ENCODE data around the gene FEV. TPM values are rescaled to one million over a fixed set of nuclear protein-coding genes. Genes with fewer than 3 reads are reported as not detected.

FEV gene
- total RNA-seq, 1 donor from 2014 or later: not detected

DNA sequence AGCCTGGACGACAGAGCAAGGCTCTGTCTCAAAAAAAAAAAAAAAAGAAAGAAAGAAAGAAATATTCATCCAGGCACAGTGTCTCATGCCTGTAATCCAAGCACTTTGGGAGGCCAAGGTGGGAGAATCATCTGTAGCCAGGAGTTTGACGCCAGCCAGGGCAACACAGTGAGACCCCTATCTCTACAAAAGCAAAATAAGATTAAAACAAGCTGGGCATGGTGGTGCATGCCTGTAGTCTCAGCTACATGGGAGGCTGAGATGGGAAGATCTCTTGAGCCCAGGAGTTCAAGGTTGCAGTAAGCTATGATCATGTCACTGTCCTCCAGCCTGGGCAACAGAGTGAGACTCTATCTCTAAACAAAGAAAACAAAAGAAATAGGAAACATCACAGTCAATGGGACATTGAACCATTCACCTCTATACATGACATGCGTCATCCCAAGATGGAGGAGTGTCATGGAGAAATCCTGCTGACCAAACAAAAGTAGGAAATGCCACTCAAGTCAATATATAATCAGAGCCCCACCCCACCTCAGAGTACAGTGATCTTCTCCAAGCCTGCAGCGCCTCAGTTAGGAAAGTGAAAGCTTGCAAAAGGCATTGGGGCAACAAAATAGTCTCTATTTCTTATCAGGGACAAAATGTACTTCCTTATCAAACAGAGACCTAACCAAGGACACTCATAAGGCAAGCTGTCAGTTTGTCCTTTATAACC is 9.8 kb downstream of the FEV start:
- Histone ChIP-seq H3K9me3 (no peaks in the 10 kb centered on the region), H3K27me3 (ENCODE audit: low read depth) (peaks cover 61% of the 10 kb centered on the region), H3K4me1 (peaks cover 8% of the 10 kb centered on the region), H3K27ac (no peak overlapping the region), H3K4me3 (no peak overlapping the region), H3K36me3 (no peaks in the 10 kb centered on the region)
- no peak for ATAC-seq
- intact Hi-C loops (cut with DNase I): no loop called here
- TF ChIP-seq, protein P1, sequence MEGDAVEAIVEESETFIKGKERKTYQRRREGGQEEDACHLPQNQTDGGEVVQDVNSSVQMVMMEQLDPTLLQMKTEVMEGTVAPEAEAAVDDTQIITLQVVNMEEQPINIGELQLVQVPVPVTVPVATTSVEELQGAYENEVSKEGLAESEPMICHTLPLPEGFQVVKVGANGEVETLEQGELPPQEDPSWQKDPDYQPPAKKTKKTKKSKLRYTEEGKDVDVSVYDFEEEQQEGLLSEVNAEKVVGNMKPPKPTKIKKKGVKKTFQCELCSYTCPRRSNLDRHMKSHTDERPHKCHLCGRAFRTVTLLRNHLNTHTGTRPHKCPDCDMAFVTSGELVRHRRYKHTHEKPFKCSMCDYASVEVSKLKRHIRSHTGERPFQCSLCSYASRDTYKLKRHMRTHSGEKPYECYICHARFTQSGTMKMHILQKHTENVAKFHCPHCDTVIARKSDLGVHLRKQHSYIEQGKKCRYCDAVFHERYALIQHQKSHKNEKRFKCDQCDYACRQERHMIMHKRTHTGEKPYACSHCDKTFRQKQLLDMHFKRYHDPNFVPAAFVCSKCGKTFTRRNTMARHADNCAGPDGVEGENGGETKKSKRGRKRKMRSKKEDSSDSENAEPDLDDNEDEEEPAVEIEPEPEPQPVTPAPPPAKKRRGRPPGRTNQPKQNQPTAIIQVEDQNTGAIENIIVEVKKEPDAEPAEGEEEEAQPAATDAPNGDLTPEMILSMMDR (IDR thresholded peaks at IDR 0.05): no peak
- DNase-seq: no peak

DNA sequence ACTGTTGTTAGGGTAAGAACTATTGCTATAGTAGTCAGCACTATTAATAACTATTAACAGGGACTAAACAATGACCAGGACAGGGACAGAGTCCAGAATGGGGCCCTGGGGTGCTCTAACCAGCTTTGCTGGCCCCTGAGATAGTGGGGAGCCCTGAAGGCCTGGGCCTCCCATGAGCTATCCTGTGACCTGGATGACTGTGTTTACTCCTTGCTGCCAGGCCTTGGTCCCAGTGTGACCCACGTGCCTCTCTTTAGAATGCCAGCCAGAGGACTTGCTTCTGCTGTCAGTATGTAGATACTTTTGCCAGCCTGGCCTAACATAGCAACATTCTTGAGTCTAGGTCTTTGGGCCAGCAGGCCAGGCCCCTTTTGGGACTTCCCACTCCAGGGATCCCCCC is 14.1 kb downstream of the FEV start:
- H3K36me3 ChIP-seq: no peaks in the 10 kb centered on the region
- H3K27me3 ChIP-seq (ENCODE audit: low read depth): peaks cover 28% of the 10 kb centered on the region
- no peak for DNase-seq
- H3K4me1 ChIP-seq: no peaks in the 10 kb centered on the region
- H3K9me3 ChIP-seq: no peaks in the 10 kb centered on the region
- intact Hi-C loops (cut with DNase I): no loop called here
- H3K27ac ChIP-seq: no peak overlapping the region
- ATAC-seq: no peak
- H3K4me3 ChIP-seq: no peak overlapping the region
- TF ChIP-seq, protein P1 (IDR thresholded peaks at IDR 0.05): no peak

DNA sequence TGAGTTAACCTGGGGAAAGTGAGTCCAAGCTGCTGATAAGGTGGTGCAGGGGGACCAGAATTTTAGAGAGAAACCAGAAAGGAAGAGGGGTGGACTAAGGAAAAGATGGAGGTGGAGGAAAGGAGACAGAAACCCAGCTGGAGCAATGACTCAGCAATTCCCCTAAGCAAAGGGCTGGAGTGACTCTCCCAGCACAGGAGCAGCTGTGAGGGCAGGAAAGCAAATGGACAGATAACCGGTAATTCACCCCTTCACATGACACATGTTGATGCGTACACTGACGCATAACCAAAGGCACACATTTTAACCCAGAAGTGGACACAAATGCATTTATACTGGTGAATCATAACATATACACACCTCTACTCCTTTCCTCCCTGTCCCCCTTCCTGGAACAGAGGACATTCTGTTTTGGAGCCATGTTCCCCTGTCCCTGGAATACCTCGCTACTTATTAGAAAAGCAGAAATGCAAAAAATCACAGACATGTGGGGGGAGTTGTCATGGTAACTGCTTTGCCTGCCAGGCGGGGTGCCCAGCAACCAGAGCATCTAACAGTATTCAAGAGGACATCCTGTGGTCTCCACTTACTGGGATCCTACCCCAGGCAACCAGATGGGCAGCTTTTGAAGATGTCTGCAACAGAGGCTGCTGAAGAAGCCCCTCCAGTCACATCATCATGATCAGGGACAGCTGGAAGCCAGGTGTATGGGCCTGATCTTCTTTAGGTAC is 20.8 kb downstream of the FEV start:
- peaks cover 69% of the 10 kb centered on the region for H3K27me3 ChIP-seq (ENCODE audit: low read depth)
- TF ChIP-seq, protein P1 (IDR thresholded peaks at IDR 0.05): no peak
- intact Hi-C loops (cut with DNase I): no loop called here

DNA sequence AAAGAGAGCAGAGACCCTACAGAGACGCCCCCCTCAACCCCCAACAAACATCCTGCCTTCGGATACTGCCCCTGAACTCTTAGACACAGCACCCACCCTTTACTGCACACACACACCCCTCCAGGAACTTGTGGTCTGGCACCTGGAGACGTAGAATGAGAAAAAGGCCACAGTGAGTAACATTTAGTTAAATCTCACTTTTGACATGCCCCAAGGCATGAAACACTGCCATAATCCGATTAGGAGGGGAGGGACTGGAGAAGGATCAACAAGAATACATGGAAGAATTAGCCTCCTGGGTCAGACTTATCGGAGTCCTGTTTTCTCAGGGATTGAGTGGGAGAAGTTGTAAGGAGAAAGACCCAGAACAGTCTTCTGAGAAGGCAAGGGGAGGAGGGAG is 21.4 kb downstream of the FEV start:
- intact Hi-C loops (cut with DNase I): no loop called here
- Histone ChIP-seq H3K4me1 (peaks cover 8% of the 10 kb centered on the region), H3K27me3 (ENCODE audit: low read depth) (peaks cover 75% of the 10 kb centered on the region), H3K27ac (no peak overlapping the region), H3K36me3 (no peaks in the 10 kb centered on the region), H3K9me3 (no peaks in the 10 kb centered on the region), H3K4me3 (no peak overlapping the region)
- ATAC-seq: no peak
- DNase-seq: no peak
- TF ChIP-seq, protein P1 (IDR thresholded peaks at IDR 0.05): no peak

More for the DNA sequence above, 20.8 kb downstream of the FEV start:
- no peak for ATAC-seq
- Histone ChIP-seq H3K27ac (no peak overlapping the region), H3K4me3 (no peak overlapping the region), H3K36me3 (no peaks in the 10 kb centered on the region), H3K4me1 (peaks cover 8% of the 10 kb centered on the region), H3K9me3 (no peaks in the 10 kb centered on the region)
- DNase-seq: no peak

DNA sequence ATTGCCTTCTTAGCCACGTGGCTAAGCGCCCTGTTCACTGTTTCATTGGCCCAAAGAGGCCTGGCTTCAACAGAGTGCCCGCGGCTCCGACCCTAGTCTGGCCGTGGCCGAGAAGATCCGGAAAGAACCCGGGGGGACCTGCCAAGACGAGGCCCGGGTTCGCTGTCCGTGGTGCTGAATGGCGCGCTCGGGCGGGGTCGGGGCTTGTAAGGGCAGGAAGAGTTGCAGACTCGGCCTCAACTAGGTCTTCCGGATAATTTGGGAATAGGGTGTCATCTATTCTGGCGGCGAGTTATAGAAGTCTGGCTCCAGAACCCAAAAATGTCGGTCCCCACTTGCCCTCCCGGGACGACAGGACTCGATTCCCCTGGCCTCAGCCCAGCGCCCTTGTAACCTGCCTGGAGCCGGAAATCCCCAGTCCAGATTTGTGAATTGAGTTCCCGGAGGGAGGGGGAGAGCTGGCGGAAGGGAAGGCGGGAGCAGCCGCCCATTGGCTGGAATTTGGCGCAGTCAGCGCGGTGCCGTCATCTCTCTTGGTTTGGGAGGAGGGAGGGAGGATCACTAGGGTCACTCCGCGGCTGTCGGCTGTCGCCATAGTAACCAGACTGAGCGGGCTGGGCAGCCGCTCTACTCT is 22.0 kb downstream of the FEV start:
- TF ChIP-seq, protein P1 (IDR thresholded peaks at IDR 0.05): no peak
- peaks cover 8% of the 10 kb centered on the region for H3K4me1 ChIP-seq
- H3K27me3 ChIP-seq (ENCODE audit: low read depth): peaks cover 78% of the 10 kb centered on the region
- ATAC-seq (peak; percentile 27 to 51), DNase-seq (peak; percentile 63)
- H3K4me3 ChIP-seq: no peak overlapping the region
- no peak overlapping the region for H3K27ac ChIP-seq
- intact Hi-C loops (cut with DNase I): no loop called here
- no peaks in the 10 kb centered on the region for H3K9me3 ChIP-seq
- no peaks in the 10 kb centered on the region for H3K36me3 ChIP-seq
